HEK293 (cell line): Measurements from ENCODE around the gene DIP2B.

Experiments
- CTCF ChIA-PET: fragments of 350-600 bp; formaldehyde crosslinking; extraction: SDS; loops from one replicate; lab custom pipeline; 2021; ENCODE audit warnings: antibody characterized with exemption; lab: Yijun Ruan, JAX
- POLR2A ChIA-PET: fragments of 300-600 bp; formaldehyde crosslinking; extraction: SDS; loops from one replicate; lab custom pipeline; 2020; ENCODE audit warnings: antibody characterized with exemption, inconsistent platforms; lab: Yijun Ruan, JAX
- H3K27ac ChIP-seq: fragments of 200-500 bp; sonication (Bioruptor generic); 2 replicates; pipeline ENCODE4 v1.5.1; 2014; ENCODE audit warnings: low read depth, low read length, control low read depth, inconsistent platforms; ENCODE audit errors: extremely low read depth
- H3K36me3 ChIP-seq, 2 experiments: fragments of 200-500 bp in 1 of 2; sonication (Bioruptor generic) in 1 of 2; 1 replicate in 1 of 2; 2 replicates in 1 of 2; pipeline ENCODE4 v1.5.1; 2014 to 2017; ENCODE audit warnings: inconsistent platforms in 2 of 2, low read length in 2 of 2; ENCODE audit not compliant: control insufficient read depth in 2 of 2, insufficient read depth in 1 of 2
- H3K4me1 ChIP-seq: fragments of 200-500 bp; sonication (Bioruptor generic); 2 replicates; pipeline ENCODE4 v1.5.1; 2014; ENCODE audit warnings: mild to moderate bottlenecking, low read length, inconsistent platforms; ENCODE audit not compliant: control insufficient read depth, insufficient read depth
- H3K4me3 ChIP-seq: 2 replicates; pipeline ENCODE4 v1.5.1; 2011; ENCODE audit warnings: low read depth, mild to moderate bottlenecking, control low read depth, low read length, moderate library complexity
- H3K9me3 ChIP-seq: fragments of 200-500 bp; sonication (Bioruptor generic); 2 replicates; pipeline ENCODE4 v1.5.1; 2014; ENCODE audit warnings: low read depth, low read length, inconsistent platforms; ENCODE audit not compliant: control insufficient read depth, insufficient read depth
- BCL11A ChIP-seq: fragments of 450-650 bp; formaldehyde crosslinking; IDR thresholded peaks from 2 replicates; pipeline ENCODE4 v1.5.1; 2016; ENCODE audit warnings: low read depth, missing biosample characterization, missing genetic modification characterization
- WT1 ChIP-seq: fragments of 450-650 bp; formaldehyde crosslinking; IDR thresholded peaks from 2 replicates; pipeline ENCODE4 v1.5.1; 2016; ENCODE audit warnings: missing biosample characterization, missing genetic modification characterization
- ZBTB1 ChIP-seq: fragments of 450-650 bp; formaldehyde crosslinking; IDR thresholded peaks from 2 replicates; pipeline ENCODE4 v1.5.1; 2016; ENCODE audit warnings: missing biosample characterization, missing genetic modification characterization
- ZBTB17 ChIP-seq: fragments of 450-650 bp; formaldehyde crosslinking; IDR thresholded peaks from 2 replicates; pipeline ENCODE4 v1.5.1; 2016; ENCODE audit warnings: missing biosample characterization, missing genetic modification characterization
- ZBTB20 ChIP-seq: fragments of 450-650 bp; formaldehyde crosslinking; IDR thresholded peaks from 2 replicates; pipeline ENCODE4 v1.5.1; 2016; ENCODE audit warnings: missing biosample characterization, missing genetic modification characterization
- ZEB2 ChIP-seq: fragments of 450-650 bp; formaldehyde crosslinking; IDR thresholded peaks from 2 replicates; pipeline ENCODE4 v1.5.1; 2016; ENCODE audit warnings: missing biosample characterization, missing genetic modification characterization
- ZNF280C ChIP-seq: fragments of 450-650 bp; formaldehyde crosslinking; IDR thresholded peaks from 2 replicates; pipeline ENCODE4 v1.5.1; 2016; ENCODE audit warnings: missing biosample characterization, missing genetic modification characterization
- ZNF341 ChIP-seq: fragments of 450-650 bp; formaldehyde crosslinking; IDR thresholded peaks from 2 replicates; pipeline ENCODE4; 2016; ENCODE audit warnings: low read depth, missing biosample characterization, missing genetic modification characterization
- ZNF623 ChIP-seq: fragments of 450-650 bp; formaldehyde crosslinking; IDR thresholded peaks from 2 replicates; pipeline ENCODE4 v1.5.1; 2016; ENCODE audit warnings: missing biosample characterization, missing genetic modification characterization
- ZNF654 ChIP-seq: fragments of 450-650 bp; formaldehyde crosslinking; IDR thresholded peaks from 2 replicates; pipeline ENCODE4 v1.5.1; 2016; ENCODE audit warnings: low read depth, missing biosample characterization, missing genetic modification characterization
- ZNF660 ChIP-seq: fragments of 450-650 bp; IDR thresholded peaks from 2 replicates; pipeline ENCODE4 v1.5.1; 2018; ENCODE audit warnings: missing biosample characterization, mild to moderate bottlenecking, missing genetic modification characterization
- ZNF768 ChIP-seq: fragments of 450-650 bp; formaldehyde crosslinking; IDR thresholded peaks from 2 replicates; pipeline ENCODE4 v1.5.1; 2018; ENCODE audit warnings: missing biosample characterization, mild to moderate bottlenecking, missing genetic modification characterization
- ZXDB ChIP-seq: fragments of 450-650 bp; formaldehyde crosslinking; IDR thresholded peaks from 2 replicates; pipeline ENCODE4 v1.5.1; 2016; ENCODE audit warnings: missing biosample characterization, missing genetic modification characterization
- TF ChIP-seq, protein P1 (sequence below): fragments of 450-650 bp; formaldehyde crosslinking; IDR thresholded peaks from 2 replicates; pipeline ENCODE4 v1.5.1; 2016; ENCODE audit warnings: missing biosample characterization, missing genetic modification characterization
- TF ChIP-seq, protein P2 (sequence below): fragments of 450-650 bp; formaldehyde crosslinking; IDR thresholded peaks from 2 replicates; pipeline ENCODE4 v1.5.1; 2016; ENCODE audit warnings: missing biosample characterization, missing genetic modification characterization
- TF ChIP-seq, protein P3 (sequence below): fragments of 450-650 bp; formaldehyde crosslinking; IDR thresholded peaks from 2 replicates; pipeline ENCODE4 v1.5.1; 2016; ENCODE audit warnings: missing biosample characterization, missing genetic modification characterization

The DIP2B gene

DNA sequence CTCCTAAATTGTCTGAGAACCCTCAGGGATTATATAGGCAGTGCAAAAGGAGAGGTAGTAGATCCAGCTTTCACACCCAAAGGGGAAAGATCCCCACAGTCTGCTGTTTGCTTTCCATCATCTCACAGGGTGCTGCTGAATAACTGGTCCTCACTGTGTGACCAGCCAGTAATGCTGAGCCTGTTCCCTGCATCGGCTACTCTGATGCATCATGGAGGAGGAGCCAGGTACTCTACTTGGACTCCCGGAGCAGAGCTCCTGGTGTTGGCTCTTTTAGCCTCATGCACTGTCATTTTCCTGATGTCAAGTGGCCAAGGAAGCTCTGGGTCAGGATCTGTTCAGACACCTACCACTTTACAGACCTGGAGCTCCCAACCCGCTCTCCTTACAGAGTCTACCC is 131.7 kb downstream of the DIP2B start:
- no peaks in the 10 kb centered on the region; the same call in 1 of the 2 replicates for H3K4me1 ChIP-seq
- TF ChIP-seq ZBTB17 (tag by site-specific recombination) (peak; percentile 55; the same call in 1 of the 2 replicates), ZNF341 (tag by site-specific recombination) (no peak)
- TF ChIP-seq, all 188 proteins: peak for 1
- ChIA-PET CTCF (interaction anchor here (0.6 to 2.6 kb wide), 5 partner anchors 20 to 132 kb away, joined by 3 to 14 read pairs (median 3); partner anchors contain the start of gene DIP2B), POLR2A (no interaction called here)
- H3K36me3 ChIP-seq: no peaks in the 10 kb centered on the region
- no peak overlapping the region for H3K4me3 ChIP-seq
- no peaks in the 10 kb centered on the region for H3K9me3 ChIP-seq
- H3K27ac ChIP-seq: no peak overlapping the region

DNA sequence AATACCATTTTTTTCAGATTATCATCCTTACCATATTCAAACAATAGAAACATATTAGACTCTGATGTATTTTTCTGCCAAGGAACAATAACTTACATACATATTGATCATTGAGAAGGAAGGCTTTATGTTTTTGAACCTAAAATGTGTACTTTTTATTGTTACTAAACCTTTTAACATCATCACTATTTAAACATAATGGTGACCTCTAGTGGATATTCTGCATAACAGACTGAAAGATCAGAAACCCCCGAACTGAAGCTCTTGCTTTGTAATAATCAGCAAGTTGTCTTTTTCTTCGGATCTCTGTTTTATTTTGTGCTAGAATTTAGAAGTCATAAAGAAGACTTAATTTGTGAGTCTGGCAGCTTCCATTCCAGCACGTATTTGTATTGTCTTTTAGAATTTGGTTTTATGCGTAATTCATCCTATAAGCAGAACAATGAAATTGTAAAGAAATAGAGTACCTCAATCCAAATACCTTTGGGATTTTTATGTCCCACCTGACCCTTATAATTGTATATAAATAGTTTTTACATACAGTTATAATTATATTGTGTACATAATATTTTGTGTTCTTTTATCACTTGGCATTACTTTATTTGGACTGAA is 133.2 kb downstream of the DIP2B start:
- Histone ChIP-seq H3K4me1 (no peaks in the 10 kb centered on the region; the same call in 1 of the 2 replicates), H3K36me3 (no peaks in the 10 kb centered on the region; a peak in 1 of 3 replicates), H3K9me3 (no peaks in the 10 kb centered on the region), H3K4me3 (no peak overlapping the region), H3K27ac (no peak overlapping the region)
- CTCF ChIA-PET: interaction anchor here (0.6 to 3.7 kb wide), 35 partner anchors 8 to 567 kb away, joined by 3 to 45 read pairs (median 3); partner anchors contain the start of gene DIP2B
- TF ChIP-seq, protein P1, sequence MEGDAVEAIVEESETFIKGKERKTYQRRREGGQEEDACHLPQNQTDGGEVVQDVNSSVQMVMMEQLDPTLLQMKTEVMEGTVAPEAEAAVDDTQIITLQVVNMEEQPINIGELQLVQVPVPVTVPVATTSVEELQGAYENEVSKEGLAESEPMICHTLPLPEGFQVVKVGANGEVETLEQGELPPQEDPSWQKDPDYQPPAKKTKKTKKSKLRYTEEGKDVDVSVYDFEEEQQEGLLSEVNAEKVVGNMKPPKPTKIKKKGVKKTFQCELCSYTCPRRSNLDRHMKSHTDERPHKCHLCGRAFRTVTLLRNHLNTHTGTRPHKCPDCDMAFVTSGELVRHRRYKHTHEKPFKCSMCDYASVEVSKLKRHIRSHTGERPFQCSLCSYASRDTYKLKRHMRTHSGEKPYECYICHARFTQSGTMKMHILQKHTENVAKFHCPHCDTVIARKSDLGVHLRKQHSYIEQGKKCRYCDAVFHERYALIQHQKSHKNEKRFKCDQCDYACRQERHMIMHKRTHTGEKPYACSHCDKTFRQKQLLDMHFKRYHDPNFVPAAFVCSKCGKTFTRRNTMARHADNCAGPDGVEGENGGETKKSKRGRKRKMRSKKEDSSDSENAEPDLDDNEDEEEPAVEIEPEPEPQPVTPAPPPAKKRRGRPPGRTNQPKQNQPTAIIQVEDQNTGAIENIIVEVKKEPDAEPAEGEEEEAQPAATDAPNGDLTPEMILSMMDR: peak; percentile 21; the same call in 1 of the 2 replicates
- TF ChIP-seq WT1 (tag by site-specific recombination) (no peak), ZNF660 (0 out of 2 replicates have a peak, but pooled peaks have one; percentile 40), ZBTB1 (tag by site-specific recombination) (no peak), ZNF654 (tag by site-specific recombination) (peak; percentile 90)
- TF ChIP-seq, protein P2, sequence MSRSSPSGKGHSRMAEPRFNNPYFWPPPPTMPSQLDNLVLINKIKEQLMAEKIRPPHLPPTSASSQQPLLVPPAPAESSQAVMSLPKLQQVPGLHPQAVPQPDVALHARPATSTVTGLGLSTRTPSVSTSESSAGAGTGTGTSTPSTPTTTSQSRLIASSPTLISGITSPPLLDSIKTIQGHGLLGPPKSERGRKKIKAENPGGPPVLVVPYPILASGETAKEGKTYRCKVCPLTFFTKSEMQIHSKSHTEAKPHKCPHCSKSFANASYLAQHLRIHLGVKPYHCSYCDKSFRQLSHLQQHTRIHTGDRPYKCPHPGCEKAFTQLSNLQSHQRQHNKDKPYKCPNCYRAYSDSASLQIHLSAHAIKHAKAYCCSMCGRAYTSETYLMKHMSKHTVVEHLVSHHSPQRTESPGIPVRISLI (tag by site-specific recombination): 0 out of 2 replicates have a peak, but pooled peaks have one; percentile 23
- POLR2A ChIA-PET: interaction anchor here (0.6 to 1.1 kb wide), 2 partner anchors 123 to 133 kb away, joined by 3 to 8 read pairs; partner anchors contain the start of gene DIP2B

GRCh38 chr12:50638482-50638880 is 133.7 kb downstream of the DIP2B start:
- Histone ChIP-seq H3K4me3 (no peak overlapping the region), H3K36me3 (peaks cover 0 to 1% of the 10 kb centered on the region in 2 experiments; a peak in 1 of 3 replicates), H3K4me1 (no peaks in the 10 kb centered on the region; the same call in 1 of the 2 replicates), H3K9me3 (no peaks in the 10 kb centered on the region), H3K27ac (no peak overlapping the region)
- ChIA-PET CTCF (interaction anchor here (0.6 to 3.7 kb wide), 35 partner anchors 8 to 784 kb away, joined by 3 to 45 read pairs (median 3); partner anchors contain the start of gene DIP2B), POLR2A (interaction anchor here (0.6 to 1.1 kb wide), 2 partner anchors 122 to 134 kb away, joined by 3 to 8 read pairs; partner anchors contain the start of gene DIP2B)
- TF ChIP-seq ZBTB20 (tag by site-specific recombination) (0 out of 2 replicates have a peak, but pooled peaks have one; percentile 34), ZXDB (tag by site-specific recombination) (no peak)

GRCh38 chr12:50639721-50640120 is 134.9 kb downstream of the DIP2B start:
- Histone ChIP-seq H3K4me1 (no peaks in the 10 kb centered on the region; the same call in 1 of the 2 replicates), H3K4me3 (no peak overlapping the region), H3K27ac (no peak overlapping the region), H3K9me3 (no peaks in the 10 kb centered on the region), H3K36me3 (peaks cover 0 to 4% of the 10 kb centered on the region in 2 experiments; a peak in 1 of 3 replicates)
- POLR2A ChIA-PET: no interaction called here
- CTCF ChIA-PET: interaction anchor here (0.7 to 3.7 kb wide), 3 partner anchors 131 to 139 kb away, joined by 3 to 45 read pairs (median 13); partner anchors contain the start of gene DIP2B
- no peak for TF ChIP-seq BCL11A (tag by site-specific recombination)
- TF ChIP-seq, protein P3, sequence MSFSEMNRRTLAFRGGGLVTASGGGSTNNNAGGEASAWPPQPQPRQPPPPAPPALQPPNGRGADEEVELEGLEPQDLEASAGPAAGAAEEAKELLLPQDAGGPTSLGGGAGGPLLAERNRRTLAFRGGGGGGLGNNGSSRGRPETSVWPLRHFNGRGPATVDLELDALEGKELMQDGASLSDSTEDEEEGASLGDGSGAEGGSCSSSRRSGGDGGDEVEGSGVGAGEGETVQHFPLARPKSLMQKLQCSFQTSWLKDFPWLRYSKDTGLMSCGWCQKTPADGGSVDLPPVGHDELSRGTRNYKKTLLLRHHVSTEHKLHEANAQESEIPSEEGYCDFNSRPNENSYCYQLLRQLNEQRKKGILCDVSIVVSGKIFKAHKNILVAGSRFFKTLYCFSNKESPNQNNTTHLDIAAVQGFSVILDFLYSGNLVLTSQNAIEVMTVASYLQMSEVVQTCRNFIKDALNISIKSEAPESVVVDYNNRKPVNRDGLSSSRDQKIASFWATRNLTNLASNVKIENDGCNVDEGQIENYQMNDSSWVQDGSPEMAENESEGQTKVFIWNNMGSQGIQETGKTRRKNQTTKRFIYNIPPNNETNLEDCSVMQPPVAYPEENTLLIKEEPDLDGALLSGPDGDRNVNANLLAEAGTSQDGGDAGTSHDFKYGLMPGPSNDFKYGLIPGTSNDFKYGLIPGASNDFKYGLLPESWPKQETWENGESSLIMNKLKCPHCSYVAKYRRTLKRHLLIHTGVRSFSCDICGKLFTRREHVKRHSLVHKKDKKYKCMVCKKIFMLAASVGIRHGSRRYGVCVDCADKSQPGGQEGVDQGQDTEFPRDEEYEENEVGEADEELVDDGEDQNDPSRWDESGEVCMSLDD: no peak
- TF ChIP-seq ZNF623: no peak
- no peak for TF ChIP-seq ZEB2
- TF ChIP-seq ZNF280C (tag by site-specific recombination): no peak
- TF ChIP-seq ZNF768 (tag by site-specific recombination): no peak
